Motor neuron (in vitro differentiated cells): ENCODE measurements around the gene ARHGAP26. TPM values are rescaled to one million over a fixed set of nuclear protein-coding genes. Genes with fewer than 3 reads are reported as not detected.

Experiments used
- ATAC-seq, 8 experiments: fragments of 200-7000 bp; cut with Tn5 transposase; replicated peaks in 6 of 8; 2 replicates each; pipeline ENCODE4 v1.8.0; 2021; ENCODE audit warnings: mild to moderate bottlenecking in 8 of 8, moderate library complexity in 8 of 8
- H3K27ac ChIP-seq, 2 donors: fragments of 250-450 bp; sonication (Bioruptor Pico); 2 replicates each; pipeline ENCODE4 v1.9.0; 2021; ENCODE audit warnings: antibody characterized with exemption in 2 of 2, mild to moderate bottlenecking in 2 of 2, moderate library complexity in 1 of 2
- H3K4me1 ChIP-seq, 2 donors: fragments of 250-450 bp; sonication (Bioruptor Pico); replicated peaks in 1 of 2; 2 replicates each; pipeline ENCODE4 v1.6.1; 2021; ENCODE audit warnings: antibody characterized with exemption in 2 of 2, mild to moderate bottlenecking in 2 of 2, moderate library complexity in 1 of 2
- H3K4me3 ChIP-seq, 5 donors: fragments of 250-450 bp; sonication (Bioruptor Pico); 2 replicates each; pipeline ENCODE4 v1.9.0; 2021; ENCODE audit warnings: antibody characterized with exemption in 5 of 5, mild to moderate bottlenecking in 5 of 5, moderate library complexity in 4 of 5
- WGBS, 10 experiments: fragments of 450-650 bp; shearing (Covaris generic); methylation state at CpG; one replicate each; pipeline ENCODE4 v1.0.0; 2022; 5-methylcytosine and 5-hydroxymethylcytosine counted together
- in situ Hi-C, 9 experiments: fragments of 400-800 bp; cut with MboI; loops; one replicate each; pipeline ENCODE4 v1.15.0; 2021; ENCODE audit warnings: low sequenced_read_pairs in 9 of 9, low pct_unique_long_range_greater_than_20kb in 2 of 9; ENCODE audit not compliant: unreplicated experiment in 9 of 9
- total RNA-seq, 8 experiments: library from RNA; unstranded; fragments of 300-600 nt; gene quantifications; 2 replicates each; pipeline versions ENCODE4 v1.2.3 to v1.2.4, GENCODE V29; 2022

ARHGAP26 gene
- total RNA-seq, 8 experiments from 2014 or later = 1.3 to 14.2 (median 7.0) TPM

DNA sequence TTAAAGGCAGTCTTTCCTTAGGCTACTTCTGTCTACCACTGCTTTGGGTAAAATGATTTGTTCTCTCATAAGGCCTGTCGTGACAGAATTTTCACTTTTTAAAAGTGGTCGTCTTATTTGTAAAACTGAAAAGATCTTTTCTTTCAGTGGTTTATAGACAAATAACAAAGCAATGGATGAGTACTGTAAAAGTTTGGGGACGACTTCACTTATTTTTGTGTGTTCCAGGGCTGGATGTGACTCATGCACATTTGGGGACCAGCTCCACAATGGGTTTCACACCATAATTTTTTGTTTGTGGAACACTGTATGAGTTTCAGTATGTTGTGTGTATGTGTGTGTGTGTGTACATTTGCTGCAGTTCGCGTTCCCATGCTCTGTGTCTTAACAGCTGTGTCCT, 53.6 kb downstream of the ARHGAP26 start:
- 33 to 90% (median 83%) methylated on average over 2 to 5 of the region's 5 CpGs; no CpG with 5 or more reads in 3 of the 10 experiments for WGBS, 10 experiments
- Histone ChIP-seq H3K4me3 (no peak overlapping the region), H3K4me1 (no peaks in the 10 kb centered on the region), H3K27ac (no peak overlapping the region)
- no peak for ATAC-seq
- in situ Hi-C loops = no loop called here

DNA sequence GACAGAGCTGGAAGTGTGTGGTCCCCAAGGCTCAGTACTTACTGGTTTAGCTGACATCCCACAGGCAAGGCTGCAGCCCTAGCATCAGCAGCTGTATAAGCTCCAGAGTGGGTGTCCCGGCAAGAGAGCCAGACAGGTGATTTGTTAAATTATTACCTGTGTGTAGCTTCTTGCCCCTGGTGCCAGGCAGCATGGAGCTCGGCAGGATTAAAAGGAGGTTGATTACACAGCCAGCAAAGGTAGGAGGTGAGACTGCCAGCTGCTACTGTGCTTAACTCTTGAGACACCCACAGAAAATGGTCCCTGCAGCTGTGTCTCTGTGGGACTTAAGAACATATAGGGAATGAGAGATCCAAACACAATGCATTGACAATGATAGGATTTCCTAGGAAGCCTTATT, 54.2 kb downstream of the ARHGAP26 start:
- ATAC-seq = no peak
- Histone ChIP-seq H3K4me3 (no peak overlapping the region), H3K27ac (no peak overlapping the region), H3K4me1 (no peaks in the 10 kb centered on the region)
- WGBS, 10 experiments = 73 to 100% (median 94%) methylated on average over 1 to 2 of the region's 2 CpGs; no CpG with 5 or more reads in 7 of the 10 experiments
- in situ Hi-C loops = no loop called here

DNA sequence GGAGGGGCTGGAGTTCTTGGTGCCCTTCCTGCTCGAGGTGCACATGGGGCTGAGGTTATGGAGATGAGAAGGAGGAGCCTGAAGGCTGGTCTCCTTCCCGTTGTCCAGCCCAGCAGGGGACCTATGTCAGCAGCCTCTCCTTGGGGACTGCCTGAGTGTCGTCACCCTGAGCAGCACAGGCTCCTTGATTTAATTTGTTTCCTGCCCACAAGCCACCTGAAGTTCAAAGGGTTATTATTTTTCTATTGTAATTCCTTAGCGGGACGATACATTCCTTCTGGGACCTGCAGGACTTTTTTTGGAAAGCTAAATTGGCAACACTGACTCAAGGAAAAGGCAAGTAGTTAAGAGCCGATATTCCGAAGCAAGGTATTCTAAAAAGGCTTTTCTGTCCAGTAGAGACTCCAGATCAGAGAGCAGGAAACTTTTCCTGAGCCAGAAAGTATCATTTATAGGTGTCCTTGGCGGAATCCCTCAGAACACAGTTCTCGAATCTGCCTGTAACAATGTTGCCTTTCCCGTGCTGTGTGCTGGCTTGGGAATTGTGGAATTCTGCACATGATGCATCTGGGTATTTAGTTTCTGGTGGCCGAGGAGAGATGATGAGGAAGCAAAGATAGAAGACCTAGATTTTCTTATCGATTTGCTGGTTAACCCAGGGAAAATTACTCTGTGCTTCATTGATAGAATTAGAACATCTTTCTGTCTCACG, 55.4 kb downstream of the ARHGAP26 start:
- no peak overlapping the region for H3K27ac ChIP-seq
- in situ Hi-C loops = no loop called here
- H3K4me1 ChIP-seq = peaks cover 0 to 10% of the 10 kb centered on the region in 2 donors
- H3K4me3 ChIP-seq = no peak overlapping the region
- peak in 4 of 8 experiments; percentile 35 to 56 (median 45) for ATAC-seq
- 22 to 87% (median 77%) methylated on average over 2 to 12 of the region's 13 CpGs for WGBS, 10 experiments

DNA sequence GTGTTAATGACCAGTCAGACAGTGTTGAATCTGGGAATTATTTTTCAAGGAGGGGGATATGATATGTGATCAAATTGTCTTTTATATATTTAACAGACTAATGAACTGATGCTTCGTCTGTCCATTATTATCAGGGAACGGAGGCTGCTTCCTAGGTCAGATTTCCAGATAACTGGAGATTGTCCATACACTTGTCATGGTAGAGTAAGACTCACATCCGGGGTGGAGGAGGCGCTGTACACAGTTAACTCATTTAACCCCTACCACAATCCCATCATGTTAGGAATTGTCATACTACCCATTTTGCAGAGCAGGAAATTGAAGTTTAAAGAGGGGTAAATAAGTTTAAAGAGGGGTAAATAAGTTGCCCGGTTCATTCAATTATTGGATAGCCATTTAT, 55.9 kb downstream of the ARHGAP26 start:
- no peak overlapping the region for H3K4me3 ChIP-seq
- no peak overlapping the region for H3K27ac ChIP-seq
- WGBS, 10 experiments = 64 to 100% (median 92%) methylated on average over 2 to 5 of the region's 5 CpGs; no CpG with 5 or more reads in 2 of the 10 experiments
- in situ Hi-C loops = no loop called here
- ATAC-seq = no peak
- H3K4me1 ChIP-seq = peaks cover 3 to 13% of the 10 kb centered on the region in 2 donors

DNA sequence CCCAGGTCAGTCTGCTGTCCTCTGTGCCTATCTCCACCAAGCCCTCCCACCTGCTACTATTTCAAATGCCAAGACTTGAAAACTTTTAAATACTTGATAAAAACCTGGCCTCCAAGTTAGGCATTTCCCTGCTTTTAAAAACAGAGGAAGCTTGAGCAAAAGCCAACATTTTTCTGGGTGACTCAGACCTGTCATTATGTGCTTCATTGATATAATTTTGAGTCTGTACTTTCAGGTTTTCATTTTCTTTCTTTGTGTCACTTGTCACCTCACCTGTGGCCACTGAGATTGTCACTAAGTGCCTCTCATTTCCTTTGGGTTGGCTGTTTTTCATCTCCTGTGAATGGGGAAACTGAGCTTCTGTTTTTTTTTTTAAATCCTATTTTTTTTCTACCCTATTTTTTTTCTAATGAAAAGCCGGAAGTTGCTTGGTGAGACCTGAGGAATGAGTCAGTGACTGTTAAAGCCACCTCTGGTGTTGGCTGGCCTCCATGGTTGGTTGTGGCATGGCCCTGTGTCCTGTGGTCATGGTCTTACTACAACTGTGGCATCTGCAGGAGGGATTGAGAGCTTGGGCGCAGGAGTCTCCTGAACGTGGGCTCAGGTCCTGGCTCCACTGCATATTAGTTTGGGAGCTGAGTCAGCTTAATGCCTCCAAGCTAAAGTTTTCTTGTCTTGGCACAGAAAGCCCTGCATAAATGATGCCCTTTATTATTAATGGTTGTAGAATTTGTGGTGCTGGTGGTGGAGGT, 56.7 kb downstream of the ARHGAP26 start:
- in situ Hi-C loops = no loop called here
- WGBS, 10 experiments = 29 to 100% (median 90%) methylated on average over 1 to 2 of the region's 3 CpGs; no CpG with 5 or more reads in 3 of the 10 experiments
- Histone ChIP-seq H3K27ac (no peak overlapping the region), H3K4me3 (no peak overlapping the region), H3K4me1 (peaks cover 3 to 13% of the 10 kb centered on the region in 2 donors)
- ATAC-seq = no peak

DNA sequence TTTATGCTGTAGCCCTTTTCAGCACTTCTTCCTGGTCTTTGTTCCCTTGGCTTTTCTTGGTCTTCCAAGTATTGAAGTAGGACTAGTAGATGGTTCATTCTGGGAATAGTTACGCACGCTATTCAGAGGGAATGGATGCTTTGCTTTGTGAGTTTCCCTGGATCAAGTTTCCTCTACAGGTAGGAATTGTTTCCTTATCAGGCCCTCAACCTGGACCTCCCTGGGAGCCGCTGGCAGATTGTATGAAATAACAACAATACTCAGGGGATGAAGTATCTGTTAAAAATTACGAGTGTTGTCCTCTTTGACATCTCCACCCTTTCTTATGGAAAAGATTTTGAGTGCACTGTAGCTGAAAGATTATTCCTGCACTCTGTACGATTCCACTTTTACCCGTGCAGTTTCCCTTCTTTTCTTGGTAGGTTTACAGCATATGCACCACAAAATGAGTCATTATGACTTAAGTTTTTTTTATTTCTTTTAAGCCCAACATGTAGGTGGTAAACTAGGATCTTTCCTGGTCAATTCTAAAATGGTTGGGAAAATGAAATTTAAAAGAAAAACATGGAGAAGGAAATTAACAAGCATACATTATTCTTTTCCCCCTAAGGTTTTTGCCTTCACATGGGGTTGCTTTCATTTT, 57.9 kb downstream of the ARHGAP26 start:
- in situ Hi-C loops = no loop called here
- Histone ChIP-seq H3K27ac (no peak overlapping the region), H3K4me3 (no peak overlapping the region), H3K4me1 (peaks cover 3 to 13% of the 10 kb centered on the region in 2 donors)
- ATAC-seq = no peak
- WGBS, 10 experiments = 73 to 100% (median 88%) methylated on average over 2 to 6 of the region's 6 CpGs; no CpG with 5 or more reads in 1 of the 10 experiments

DNA sequence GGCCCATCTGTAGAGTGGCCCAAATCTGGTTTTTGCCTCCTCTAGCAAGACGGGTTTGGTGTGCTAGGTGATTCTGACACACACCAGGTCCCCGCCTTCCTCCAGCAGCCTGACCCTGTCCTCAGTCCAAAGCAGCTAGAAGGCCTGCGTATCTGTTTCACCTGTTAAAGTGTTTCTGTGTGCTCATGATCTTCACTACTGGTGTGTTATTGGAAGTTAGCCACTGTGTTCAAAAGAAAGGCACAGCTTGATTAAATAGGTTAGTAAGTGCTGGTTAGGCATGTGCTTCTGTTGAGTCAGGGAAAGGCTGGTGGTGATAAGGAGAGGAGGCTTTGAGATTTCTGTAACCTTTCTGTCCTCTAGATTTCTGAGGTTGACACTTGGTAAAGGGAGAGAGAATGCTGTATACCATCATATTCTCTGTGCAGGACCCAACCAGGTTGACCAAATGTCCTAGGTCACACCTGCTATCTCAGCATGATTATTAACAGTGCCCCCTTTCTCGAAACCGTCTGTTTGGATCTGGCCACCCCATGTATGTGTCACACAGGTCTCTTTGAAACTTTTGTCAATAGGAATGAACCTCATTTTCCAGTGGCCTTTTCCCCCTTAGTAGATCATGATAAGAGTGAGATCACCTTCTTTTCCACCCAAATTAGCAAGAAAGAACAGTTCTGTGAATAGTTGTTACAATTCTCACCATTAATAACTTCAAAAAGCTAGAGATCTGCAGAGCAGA, 58.8 kb downstream of the ARHGAP26 start:
- ATAC-seq = no peak
- Histone ChIP-seq H3K27ac (no peak overlapping the region), H3K4me1 (peaks cover 3 to 13% of the 10 kb centered on the region in 2 donors), H3K4me3 (no peak overlapping the region)
- in situ Hi-C loops = no loop called here
- 86 to 100% (median 95%) methylated on average over 1 to 3 of the region's 5 CpGs; no CpG with 5 or more reads in 1 of the 10 experiments for WGBS, 10 experiments

DNA sequence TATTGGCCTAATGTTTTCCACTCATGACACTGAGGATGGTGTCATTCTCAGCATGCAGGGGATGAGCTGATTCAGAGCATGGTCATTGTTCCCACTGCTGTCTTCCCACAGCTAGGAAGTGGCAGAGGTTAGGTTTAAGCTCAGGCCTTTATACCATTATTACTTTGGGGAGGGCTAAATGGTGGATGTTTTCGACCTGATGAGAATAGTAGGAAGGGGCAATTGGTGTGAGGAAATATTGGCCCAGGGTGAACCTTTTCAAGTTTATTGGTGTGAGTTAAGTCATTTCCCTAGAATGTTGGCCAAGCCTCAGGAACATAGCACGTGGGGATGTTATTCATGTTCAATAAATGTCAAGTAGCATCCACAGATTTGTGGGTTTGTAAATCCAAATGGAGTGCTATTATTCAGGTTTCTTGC, 59.6 kb downstream of the ARHGAP26 start:
- WGBS, 10 experiments = 8 to 86% (median 47%) methylated on average over 1 to 2 of the region's 2 CpGs; no CpG with 5 or more reads in 4 of the 10 experiments
- in situ Hi-C loops = no loop called here
- Histone ChIP-seq H3K4me3 (no peak overlapping the region), H3K4me1 (peaks cover 3 to 13% of the 10 kb centered on the region in 2 donors), H3K27ac (no peak overlapping the region)
- ATAC-seq = peak in 3 of 8 experiments; percentile 47 to 79 (median 67)

DNA sequence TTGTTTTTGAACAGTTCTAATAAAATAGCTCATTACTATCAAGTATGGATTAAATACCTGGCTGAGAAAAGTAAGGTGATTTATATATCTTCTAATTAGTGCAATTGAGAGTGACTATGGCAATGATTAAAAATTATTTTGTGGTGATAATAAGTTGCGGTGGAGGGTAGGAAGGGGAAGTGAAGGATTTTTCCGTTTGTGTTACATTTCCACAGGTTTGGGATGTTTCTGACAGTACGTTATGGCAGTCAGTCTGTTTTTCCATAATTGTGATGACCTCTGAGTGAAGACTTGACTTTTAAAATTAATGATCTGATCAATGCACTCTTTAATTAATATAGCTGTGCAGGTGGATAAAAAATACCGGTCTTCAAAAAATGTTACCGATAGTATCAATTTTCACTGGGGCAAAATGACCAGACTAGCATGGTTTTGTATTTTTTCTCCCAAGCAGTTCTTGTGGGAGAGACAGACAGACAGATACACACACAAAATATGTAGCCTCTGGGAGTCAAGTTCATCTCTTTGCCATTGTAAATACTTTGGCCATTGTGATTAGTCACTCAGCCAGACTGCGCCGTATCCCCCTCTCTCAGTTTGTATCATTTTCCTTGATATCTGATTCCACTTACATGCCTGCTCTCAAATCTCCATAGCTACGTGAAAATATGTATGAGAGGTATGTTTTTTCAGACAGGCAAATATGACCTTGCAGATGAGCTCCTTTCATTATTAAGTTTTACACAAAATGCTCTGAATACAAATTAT, 60.2 kb downstream of the ARHGAP26 start:
- Histone ChIP-seq H3K4me3 (no peak overlapping the region), H3K27ac (no peak overlapping the region), H3K4me1 (peaks cover 3 to 13% of the 10 kb centered on the region in 2 donors)
- 69 to 100% (median 91%) methylated on average over 2 to 8 of the region's 8 CpGs for WGBS, 10 experiments
- peak in 4 of 8 experiments; percentile 27 to 74 (median 48) for ATAC-seq
- in situ Hi-C loops = no loop called here

DNA sequence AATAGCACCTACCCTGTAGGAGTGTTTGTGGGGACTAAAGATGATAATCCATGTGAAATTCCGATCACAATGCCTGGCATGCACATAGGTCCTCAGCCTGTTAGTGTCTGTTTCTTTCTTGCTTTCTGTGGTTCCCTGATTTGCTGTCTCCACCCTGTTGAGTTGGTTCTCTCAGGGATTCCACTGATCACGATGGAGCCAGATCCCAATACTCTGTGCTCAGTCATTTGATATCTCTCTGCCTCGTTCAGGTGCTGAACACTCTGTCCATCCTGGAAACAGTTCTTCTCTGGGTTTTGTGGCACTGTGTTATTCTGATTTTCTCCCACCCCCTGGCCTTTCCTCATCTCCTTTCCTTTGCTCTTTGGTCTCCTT, 60.8 kb downstream of the ARHGAP26 start:
- in situ Hi-C loops = no loop called here
- ATAC-seq = peak in 4 of 8 experiments; percentile 23 to 67 (median 49)
- 63 to 100% (median 83%) methylated on average over 1 to 3 of the region's 3 CpGs; no CpG with 5 or more reads in 2 of the 10 experiments for WGBS, 10 experiments

DNA sequence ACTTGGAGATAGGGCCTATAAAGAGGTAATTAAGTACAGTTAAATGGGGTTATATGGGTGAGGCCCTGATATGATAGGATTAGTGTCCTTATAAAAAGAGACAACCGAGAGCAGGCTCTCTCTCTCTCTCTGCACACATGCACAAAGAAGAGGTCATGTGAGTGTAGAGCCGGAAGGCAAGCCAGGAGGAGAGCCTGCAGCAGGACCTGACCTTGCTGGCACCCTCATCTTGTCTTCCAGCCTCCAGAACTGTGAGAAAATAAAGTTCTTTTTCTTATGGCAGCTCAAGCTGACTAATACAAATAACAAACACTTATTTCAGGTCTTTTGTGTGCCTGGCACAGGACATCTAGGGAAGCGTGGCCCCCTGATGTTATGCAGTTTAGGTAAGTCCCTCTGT, 62.1 kb downstream of the ARHGAP26 start:
- H3K4me1 ChIP-seq = peaks cover 3 to 13% of the 10 kb centered on the region in 2 donors
- ATAC-seq = no peak
- in situ Hi-C loops = no loop called here
- no peak overlapping the region for H3K27ac ChIP-seq
- 80 to 100% (median 100%) methylated on average over 1 to 3 of the region's 3 CpGs; no CpG with 5 or more reads in 3 of the 10 experiments for WGBS, 10 experiments
- no peak overlapping the region for H3K4me3 ChIP-seq

More for the DNA sequence above, 60.8 kb downstream of the ARHGAP26 start:
- Histone ChIP-seq H3K4me3 (no peak overlapping the region), H3K27ac (no peak overlapping the region), H3K4me1 (peaks cover 3 to 13% of the 10 kb centered on the region in 2 donors)
